HS-27A (cell line): Measurements from ENCODE around the gene S100A1.

Source experiments
- DNase-seq: peaks from one replicate; pipeline ENCODE4 v3.0.0-alpha.2; 2012; ENCODE audit warnings: low read depth, missing footprints

The S100A1 gene

DNA sequence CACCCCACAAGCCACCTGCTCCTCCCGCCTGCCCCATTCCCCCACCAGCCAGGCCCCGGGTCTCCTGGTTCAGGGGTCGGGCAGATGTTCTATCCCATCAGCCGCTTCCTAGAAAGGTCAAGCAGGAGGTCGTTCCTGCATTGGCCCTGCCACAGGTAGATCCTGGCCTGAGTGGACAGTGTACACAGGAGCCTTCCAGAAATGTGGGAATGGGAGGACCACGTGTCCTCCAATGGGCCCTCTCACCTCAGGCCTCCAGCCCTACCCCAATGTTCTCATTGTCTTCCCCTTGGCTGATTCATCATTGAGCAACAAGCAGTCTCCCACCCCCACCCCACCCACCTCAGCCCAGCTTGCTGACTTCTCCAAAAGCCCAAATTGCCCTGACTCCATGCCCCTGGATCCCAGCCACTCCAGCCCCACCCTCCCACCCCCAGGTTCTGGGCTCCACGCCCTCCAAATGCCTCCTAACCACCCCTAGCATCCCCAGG, 17.4 kb upstream of the S100A1 start:
- no peak for DNase-seq

- no peak for DNase-seq
Measured at GRCh38 chr1:153611356-153611755, 16.9 kb upstream of the S100A1 start.

- no peak for DNase-seq
Measured at GRCh38 chr1:153612111-153612754, 16.0 kb upstream of the S100A1 start.

DNA sequence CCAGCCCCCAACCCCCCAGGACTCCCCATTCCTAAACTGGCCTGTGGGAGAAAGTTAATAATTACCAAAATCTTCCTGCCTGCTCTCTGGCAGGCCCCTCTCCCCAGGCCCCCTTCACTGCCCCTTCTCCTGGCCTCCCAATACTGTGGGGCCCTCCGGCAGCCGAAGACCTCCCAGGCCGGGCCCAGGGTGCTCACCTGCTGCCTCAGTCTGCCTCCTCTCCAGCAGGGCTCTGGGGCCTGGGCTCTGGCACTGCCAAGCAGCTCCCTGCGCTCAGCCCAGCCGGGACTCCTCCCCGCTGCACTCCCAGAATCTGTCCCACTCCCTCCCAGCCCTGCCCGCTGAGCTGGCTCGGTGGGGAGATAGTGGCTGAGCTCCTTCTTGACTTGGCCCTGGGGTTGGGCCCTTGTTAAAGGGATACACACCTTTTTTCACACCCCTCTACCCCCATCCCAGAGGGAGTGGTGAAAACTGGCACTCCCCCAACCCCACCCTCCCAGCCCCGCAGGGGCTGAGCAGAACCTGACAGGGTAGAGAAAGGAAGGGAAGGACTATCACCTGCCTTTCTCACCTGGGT, 15.4 kb upstream of the S100A1 start, which contains the start of gene S100A16:
TSS of gene S100A16 (minus strand) at position 383 of the 577 bp plus-strand sequence. CDS start 4,986 bp downstream, outside the sequence.
- DNase-seq: no peak

DNA sequence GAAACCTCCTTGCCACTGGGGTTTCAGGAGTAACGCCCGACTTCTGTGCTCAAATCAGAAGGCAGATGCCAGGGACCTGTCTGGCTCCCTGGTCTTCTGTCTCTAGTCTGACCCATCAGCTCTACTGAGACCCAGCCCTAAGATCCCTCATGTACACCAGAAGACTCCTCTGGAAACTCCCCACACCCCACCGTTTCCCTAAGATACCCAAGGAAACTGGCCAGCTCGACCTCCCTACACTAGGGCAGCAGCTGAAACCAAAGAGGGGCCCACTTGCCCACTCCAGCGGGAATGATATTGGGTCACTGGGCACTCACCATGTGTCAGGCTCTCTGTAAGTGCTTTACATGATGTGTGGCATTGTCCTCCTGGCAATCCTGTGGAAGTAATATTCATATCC, 14.8 kb upstream of the S100A1 start:
- no peak for DNase-seq

DNA sequence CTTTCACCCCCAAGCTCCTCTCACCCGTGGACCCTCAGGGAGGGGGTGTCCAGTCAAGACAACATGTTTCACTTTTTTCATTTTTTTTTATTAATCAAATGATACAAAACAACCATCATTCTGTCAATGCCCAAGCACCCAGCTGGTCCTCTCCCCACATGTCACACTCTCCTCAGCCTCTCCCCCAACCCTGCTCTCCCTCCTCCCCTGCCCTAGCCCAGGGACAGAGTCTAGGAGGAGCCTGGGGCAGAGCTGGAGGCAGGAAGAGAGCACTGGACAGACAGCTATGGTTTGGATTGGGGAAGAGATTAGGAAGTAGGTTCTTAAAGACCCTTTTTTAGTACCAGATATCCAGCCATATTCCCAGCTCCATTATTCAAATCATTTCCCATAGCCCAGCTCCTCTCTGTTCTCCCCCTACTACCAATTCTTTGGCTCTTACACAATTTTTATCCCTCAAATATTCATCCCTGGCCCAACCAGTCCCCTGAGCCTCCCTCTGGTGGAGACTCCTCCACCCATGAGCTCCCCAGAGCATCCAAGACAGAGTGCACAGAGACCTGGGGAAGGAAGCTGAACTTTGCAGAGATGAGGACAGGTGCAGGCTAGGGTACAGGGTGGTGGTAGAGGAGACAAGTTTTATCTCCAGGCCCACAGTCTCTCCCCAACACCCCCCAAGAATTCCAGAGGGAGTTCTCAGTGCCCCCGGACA, 13.9 kb upstream of the S100A1 start:
- no peak for DNase-seq

DNA sequence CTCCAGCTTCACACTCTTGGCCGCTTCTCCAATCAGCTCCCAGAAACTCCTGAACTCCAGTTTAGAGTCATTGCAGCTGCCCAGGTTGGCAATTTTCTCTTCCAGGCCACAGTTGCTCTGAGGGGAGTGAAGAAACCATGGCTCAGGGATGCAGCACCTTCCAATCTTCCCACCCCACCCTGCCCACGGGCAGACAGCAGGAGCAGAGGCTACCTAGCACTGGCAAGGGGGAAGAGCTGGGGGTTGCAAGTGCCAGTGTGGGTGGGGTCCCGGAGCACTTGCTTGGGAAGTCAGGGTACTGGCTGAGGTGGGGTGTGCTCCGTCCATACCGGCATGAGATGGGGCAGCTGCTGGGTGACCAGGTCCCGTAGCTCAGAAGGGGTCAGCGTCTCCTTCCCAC, 13.3 kb upstream of the S100A1 start:
- DNase-seq: no peak

DNA sequence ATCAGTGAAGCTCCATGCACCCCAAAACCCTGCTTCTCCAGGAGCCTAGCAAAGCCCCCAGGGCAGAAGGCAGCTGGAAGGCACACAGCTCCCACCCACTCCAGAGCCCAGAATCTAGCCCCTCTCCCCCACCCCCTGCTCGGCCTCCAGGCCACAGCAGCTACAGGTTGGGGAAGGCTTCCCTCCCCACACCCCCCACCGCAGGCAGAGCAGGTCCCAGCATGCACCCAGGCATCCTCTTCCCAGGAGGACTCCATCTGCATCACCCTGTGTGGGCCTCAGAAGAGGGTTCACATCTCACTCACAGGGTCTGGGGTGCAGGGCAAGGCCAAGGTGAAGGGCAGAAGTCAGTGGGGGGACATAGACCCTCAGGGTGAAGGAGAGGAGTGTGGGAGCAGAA, 12.8 kb upstream of the S100A1 start:
- no peak for DNase-seq

GRCh38 chr1:153616144-153616916, 11.9 kb upstream of the S100A1 start, which contains the start of gene S100A14:
Gene S100A14 (minus strand): TSS chr1:153616325. CDS start chr1:153615858, 467 bp downstream.
- no peak for DNase-seq

DNA sequence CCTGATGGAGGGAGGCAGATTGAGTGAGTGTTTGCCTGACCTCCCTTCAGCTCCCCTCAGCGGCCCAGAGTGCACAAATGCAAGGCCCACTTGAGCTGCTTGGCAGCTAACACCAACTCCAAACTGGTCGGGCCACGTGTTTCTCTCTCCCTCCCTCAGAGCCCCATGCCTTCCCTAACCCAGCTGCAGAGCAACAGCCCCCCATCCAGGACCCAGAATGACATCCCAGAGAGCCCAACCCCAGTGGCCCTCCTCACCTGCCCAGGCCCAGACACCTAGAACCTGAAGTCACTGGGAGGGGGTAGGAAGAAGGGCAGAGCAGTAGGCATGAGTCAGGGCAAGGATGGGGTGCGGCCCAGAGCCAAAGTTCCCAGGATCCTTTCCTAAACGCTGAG, 11.3 kb upstream of the S100A1 start:
- no peak for DNase-seq

- peak; percentile 36 for DNase-seq
Measured at GRCh38 chr1:153617663-153618062, 10.6 kb upstream of the S100A1 start.

- no peak for DNase-seq
Measured at GRCh38 chr1:153619171-153619570, 9.1 kb upstream of the S100A1 start.

GRCh38 chr1:153623101-153623500, 5.1 kb upstream of the S100A1 start:
- no peak for DNase-seq

DNA sequence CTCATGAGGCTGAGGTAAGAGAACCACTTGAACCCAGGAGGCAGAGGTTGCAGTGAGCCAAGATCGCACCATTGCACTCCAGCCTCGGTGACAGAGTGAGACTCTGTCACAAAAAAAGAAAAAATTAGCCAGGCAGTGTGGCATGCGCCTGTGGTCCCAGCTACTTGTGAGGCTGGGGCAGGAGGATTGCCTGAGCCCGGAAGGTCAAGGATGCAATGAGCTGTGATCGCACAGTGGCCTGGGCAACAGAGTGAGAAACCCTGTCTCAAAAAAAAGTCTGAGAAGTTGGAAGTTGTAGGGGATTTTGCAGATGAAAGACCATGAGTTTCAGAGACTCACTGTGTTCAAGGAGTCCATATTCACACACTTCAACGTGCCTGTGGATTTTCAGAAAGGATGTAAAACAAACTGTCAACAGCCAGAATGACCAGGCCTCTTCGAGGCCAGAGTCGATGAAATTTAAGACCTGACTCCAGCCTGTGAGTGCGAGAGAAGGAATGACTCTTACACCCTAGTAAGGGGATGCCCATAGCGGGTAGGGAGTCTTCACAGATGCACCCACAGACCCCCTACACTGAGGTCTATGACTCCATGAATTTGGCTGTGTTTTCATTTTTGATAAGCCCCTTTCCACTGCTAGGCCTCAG, 3.1 kb upstream of the S100A1 start:
- DNase-seq: no peak

DNA sequence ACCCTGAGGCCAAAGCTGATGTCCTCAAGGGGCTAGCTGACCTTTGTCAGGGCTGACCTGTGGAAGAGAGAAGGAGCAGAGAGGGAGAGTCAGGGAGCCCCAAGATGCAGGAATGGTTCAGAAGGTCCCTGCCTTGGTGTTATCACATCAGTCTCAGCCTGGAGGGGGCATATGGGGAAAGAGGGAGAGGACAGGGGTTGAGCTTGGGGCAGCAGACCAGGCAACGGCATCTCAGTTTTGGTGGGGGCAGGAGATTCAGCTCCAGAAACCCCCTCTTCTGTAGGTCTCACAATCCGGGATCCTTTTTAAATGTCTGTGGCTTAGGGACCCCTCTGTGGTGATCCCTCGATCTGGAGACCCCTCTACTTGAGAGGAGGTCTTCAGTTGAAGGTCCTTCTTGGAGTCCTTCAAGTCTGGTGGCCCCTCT, 1.7 kb upstream of the S100A1 start:
- DNase-seq: no peak

GRCh38 chr1:153626904-153627714, 1.1 kb upstream of the S100A1 start, which contains the start of gene S100A13:
Gene S100A13 (minus strand): TSS chr1:153627505. CDS start chr1:153626472, 1,033 bp downstream.
- DNase-seq: peak; percentile 86

DNA sequence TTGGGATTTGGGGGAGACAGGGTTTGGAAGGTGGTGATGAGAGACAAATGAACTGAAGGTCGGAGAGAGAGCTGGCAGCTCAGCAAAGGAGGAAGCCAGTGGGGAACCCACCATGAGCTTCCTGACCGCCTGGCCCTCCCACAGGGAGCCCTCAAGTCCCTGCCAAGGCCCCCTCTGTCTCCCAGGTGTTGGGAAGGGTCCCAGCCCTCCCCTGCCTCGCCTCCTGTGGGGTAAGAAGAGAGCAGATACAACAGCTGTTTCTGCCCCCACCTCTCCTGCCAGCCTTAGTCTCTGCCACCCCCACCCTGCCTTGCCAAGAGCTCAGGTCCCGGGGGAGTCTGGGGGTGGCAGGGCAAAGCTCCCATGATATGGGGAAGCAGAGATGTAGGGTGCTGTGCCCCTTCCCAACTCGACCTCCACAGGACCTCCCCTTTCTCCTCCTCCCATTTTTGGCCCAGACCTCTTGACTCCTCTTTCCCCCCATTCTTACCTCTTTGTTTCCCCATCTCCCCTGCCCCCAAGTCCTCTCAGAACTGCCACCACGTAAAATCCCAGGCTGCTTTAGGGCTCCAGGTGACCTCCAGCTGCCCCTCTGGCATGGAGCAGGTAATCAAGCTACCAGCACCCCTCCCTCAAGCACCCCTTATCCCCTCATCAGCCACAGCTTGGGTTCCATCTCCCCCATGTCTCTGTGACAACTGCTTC, 556 bp downstream of the S100A1 start:
- no peak for DNase-seq

GRCh38 chr1:153629343-153629665, 1.1 kb downstream of the S100A1 start:
- DNase-seq: no peak

DNA sequence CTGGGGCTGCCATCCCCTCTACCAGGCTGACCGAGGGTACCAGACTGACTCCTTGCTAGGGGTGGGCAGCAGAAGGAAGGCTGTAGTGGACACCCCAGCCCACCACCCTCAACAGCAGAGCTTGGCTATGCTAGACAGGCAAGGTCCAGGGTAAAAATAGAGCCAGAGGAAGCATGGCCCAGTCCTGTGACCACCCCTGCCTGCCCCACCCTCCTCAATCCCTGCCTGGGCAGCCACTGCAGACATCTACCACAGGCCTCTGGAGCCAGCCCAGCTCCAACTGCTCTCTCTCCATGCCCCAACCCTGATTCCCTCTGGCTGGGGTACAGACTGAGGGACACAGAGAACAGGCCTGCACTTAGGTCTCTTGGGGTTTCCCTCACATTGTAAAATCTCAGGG, 1.7 kb downstream of the S100A1 start:
- no peak for DNase-seq

- no peak for DNase-seq
Measured at GRCh38 chr1:153630384-153630783, 2.1 kb downstream of the S100A1 start.
